Lower lobe of right lung (tissue), 2 donors: ENCODE measurements around the gene CRIP2. TPM values are rescaled to one million over a fixed set of nuclear protein-coding genes. Genes with fewer than 3 reads are reported as not detected.
A peak's percentile ranks its signal among the peaks of the same experiment; 100 is the strongest.

ENCODE experiments used
- ATAC-seq, 2 donors: fragments of 200-7000 bp; cut with Tn5 transposase; one replicate each; pipeline ENCODE4 v1.9.1; 2020 to 2022; ENCODE audit warnings: mild to moderate bottlenecking in 2 of 2, moderate library complexity in 2 of 2
- DNase-seq: peaks from one replicate; pipeline ENCODE4 v3.0.0-alpha.2; 2020
- H3K27ac ChIP-seq: fragments of 200-600 bp; one replicate; pipeline ENCODE4 v1.8.0; 2022
- H3K27me3 ChIP-seq: fragments of 200-600 bp; one replicate; pipeline ENCODE4 v1.8.0; 2022; ENCODE audit warnings: low read depth
- H3K36me3 ChIP-seq: fragments of 200-600 bp; one replicate; pipeline ENCODE4 v1.8.0; 2022; ENCODE audit warnings: mild to moderate bottlenecking
- H3K4me1 ChIP-seq: fragments of 200-600 bp; one replicate; pipeline ENCODE4 v1.8.0; 2022
- H3K4me3 ChIP-seq: fragments of 200-600 bp; one replicate; pipeline ENCODE4 v1.8.0; 2022; ENCODE audit warnings: mild to moderate bottlenecking
- H3K9me3 ChIP-seq: fragments of 200-600 bp; one replicate; pipeline ENCODE4 v1.8.0; 2022
- intact Hi-C: fragments of 100-400 bp; cut with DNase I; formaldehyde crosslinking; loops from one replicate; pipeline ENCODE4 v1.11.0; 2022
- total RNA-seq: library from RNA; stranded (reverse); fragmentation: NEBNext Ultra II Directional; extraction: Animal tissue kit (Norgen Biotek cat#: 25700); gene quantifications from one replicate; pipeline ENCODE4 v1.2.1, GENCODE V29; 2021
- TF ChIP-seq, protein P1 (sequence below): fragments of 200-600 bp; IDR thresholded peaks from one replicate; pipeline ENCODE4 v1.8.0; 2022; ENCODE audit warnings: antibody characterized with exemption, mild to moderate bottlenecking
- donor health status: DM: no; HTN: yes; CAD: no; lungs with severe emphysema.

The CRIP2 gene
- total RNA-seq, 1 donor from 2014 or later: 143 TPM

DNA sequence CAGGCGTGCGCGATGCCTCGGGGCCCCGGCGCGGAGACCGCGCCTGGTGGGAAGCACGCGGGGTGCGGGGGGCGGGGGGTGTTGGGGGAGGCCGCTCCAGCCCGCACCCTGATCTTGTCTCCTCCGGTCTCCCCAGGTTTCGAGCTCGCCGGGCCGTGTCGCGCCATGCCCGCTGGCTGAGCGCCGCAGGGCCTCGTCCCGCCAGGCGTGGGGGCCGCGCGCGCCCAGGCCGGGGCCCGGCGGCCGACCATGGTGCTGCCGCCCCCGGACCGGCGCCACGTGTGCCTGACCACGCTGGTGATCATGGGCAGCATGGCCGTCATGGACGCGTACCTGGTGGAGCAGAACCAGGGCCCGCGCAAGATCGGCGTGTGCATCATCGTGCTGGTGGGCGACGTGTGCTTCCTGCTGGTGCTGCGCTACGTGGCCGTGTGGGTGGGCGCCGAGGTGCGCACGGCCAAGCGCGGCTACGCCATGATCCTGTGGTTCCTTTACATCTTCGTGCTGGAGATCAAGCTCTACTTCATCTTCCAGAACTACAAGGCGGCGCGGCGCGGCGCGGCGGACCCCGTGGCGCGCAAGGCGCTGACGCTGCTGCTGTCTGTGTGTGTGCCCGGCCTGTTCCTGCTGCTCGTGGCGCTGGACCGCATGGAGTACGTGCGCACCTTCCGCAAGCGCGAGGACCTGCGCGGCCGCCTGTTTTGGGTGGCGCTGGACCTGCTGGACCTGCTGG lies 54.1 kb downstream of the CRIP2 start:
- H3K27ac ChIP-seq: no peak overlapping the region
- intact Hi-C loops: no loop called here
- peak overlapping the region; percentile 75 for H3K4me3 ChIP-seq
- peak in 1 of 2 donors; percentile 3 for ATAC-seq
- peaks cover 33% of the 10 kb centered on the region for H3K4me1 ChIP-seq
- no peaks in the 10 kb centered on the region for H3K36me3 ChIP-seq
- peaks cover 32% of the 10 kb centered on the region for H3K27me3 ChIP-seq
- TF ChIP-seq, protein P1, sequence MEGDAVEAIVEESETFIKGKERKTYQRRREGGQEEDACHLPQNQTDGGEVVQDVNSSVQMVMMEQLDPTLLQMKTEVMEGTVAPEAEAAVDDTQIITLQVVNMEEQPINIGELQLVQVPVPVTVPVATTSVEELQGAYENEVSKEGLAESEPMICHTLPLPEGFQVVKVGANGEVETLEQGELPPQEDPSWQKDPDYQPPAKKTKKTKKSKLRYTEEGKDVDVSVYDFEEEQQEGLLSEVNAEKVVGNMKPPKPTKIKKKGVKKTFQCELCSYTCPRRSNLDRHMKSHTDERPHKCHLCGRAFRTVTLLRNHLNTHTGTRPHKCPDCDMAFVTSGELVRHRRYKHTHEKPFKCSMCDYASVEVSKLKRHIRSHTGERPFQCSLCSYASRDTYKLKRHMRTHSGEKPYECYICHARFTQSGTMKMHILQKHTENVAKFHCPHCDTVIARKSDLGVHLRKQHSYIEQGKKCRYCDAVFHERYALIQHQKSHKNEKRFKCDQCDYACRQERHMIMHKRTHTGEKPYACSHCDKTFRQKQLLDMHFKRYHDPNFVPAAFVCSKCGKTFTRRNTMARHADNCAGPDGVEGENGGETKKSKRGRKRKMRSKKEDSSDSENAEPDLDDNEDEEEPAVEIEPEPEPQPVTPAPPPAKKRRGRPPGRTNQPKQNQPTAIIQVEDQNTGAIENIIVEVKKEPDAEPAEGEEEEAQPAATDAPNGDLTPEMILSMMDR: no peak
- no peaks in the 10 kb centered on the region for H3K9me3 ChIP-seq
- peak; percentile 52 for DNase-seq

DNA sequence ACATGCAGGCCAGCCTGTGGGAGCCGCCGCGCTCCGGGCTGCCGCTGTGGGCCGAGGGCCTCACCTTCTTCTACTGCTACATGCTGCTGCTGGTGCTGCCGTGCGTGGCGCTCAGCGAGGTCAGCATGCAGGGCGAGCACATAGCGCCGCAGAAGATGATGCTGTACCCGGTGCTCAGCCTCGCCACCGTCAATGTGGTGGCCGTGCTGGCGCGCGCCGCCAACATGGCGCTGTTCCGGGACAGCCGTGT lies 54.6 kb downstream of the CRIP2 start:
- intact Hi-C loops: no loop called here
- ATAC-seq (no peak), DNase-seq (no peak)
- peak overlapping the region; percentile 75 for H3K4me3 ChIP-seq
- TF ChIP-seq, protein P1: no peak
- H3K27ac ChIP-seq: no peak overlapping the region
- H3K9me3 ChIP-seq: no peaks in the 10 kb centered on the region
- H3K36me3 ChIP-seq: no peaks in the 10 kb centered on the region
- H3K4me1 ChIP-seq: peaks cover 33% of the 10 kb centered on the region
- peaks cover 32% of the 10 kb centered on the region for H3K27me3 ChIP-seq

Other genes starting within 250 kb of the CRIP2 start
- 53.0 TPM for gene BTBD6, start 226.3 kb upstream of the CRIP2 start, total RNA-seq
- gene BRF1, start 173.8 kb upstream of the CRIP2 start, total RNA-seq: 35.7 TPM
- gene PACS2, start 160.1 kb upstream of the CRIP2 start, total RNA-seq: 79.7 TPM
- gene TEX22, start 76.3 kb upstream of the CRIP2 start, total RNA-seq: 3.8 TPM
- gene MTA1, start 55.0 kb upstream of the CRIP2 start, total RNA-seq: 69.7 TPM
- gene CRIP1, start 12.1 kb downstream of the CRIP2 start, total RNA-seq: 237 TPM
- 10.6 TPM for gene TEDC1, start 16.4 kb downstream of the CRIP2 start, total RNA-seq
- gene TMEM121, start 51.8 kb downstream of the CRIP2 start, total RNA-seq: 3.0 TPM